NCI-H2107 treated with DMSO at 0.1 percent for 48 hours (cell line): ENCODE measurements around the gene ZMAT3.

Experiments
- DNase-seq: peaks from one replicate; lab custom pipeline; 2025; ENCODE audit not compliant: unreplicated experiment; lab: John Stamatoyannopoulos, UW

Gene ZMAT3

DNA sequence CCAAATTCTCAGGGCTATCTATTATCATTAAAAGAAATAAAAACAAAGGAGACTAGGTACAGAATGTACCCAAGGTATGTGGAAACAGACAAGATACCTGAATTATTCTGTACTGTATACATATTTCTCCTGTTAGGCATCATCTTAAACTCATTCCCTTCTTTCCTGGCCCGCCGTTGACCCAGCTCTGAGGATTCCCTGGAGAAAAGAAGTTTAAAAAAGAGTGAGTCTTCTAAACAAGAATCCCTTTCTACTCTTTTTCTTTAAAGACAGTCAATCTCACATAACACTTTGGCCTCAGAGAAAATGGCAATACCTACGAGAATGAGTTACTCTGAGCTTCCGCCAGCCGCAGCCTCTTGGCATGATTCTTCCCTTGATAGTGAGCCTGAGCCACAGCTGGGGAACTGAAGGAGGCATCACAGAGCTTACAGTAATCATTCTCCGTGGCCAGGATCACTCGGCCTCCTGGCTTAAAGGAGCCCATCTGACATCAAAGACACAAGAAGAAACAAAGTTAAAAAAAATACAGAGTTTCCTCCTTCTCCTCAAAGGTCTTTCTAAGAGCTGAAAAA is 44.2 kb downstream of the ZMAT3 start:
- no peak for DNase-seq

DNA sequence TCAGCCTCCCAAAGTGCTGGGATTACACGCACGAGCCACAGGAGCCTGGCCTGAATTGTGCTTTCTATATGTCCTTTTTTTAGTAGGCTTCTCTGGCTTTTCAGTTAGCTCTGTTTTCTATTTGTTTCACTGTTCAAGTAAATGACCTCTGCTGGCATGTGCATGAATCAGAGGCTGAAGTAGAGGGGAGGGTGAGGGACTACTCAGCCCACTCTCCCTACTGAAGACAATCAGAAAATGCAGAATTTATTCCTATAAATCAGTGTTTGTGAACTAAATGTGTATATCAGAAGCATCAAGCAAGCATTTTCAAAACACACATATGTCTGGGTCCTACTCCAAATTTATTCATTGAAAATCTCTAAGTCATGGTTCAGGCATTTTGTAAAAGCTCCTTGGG is 45.0 kb downstream of the ZMAT3 start:
- no peak for DNase-seq

DNA sequence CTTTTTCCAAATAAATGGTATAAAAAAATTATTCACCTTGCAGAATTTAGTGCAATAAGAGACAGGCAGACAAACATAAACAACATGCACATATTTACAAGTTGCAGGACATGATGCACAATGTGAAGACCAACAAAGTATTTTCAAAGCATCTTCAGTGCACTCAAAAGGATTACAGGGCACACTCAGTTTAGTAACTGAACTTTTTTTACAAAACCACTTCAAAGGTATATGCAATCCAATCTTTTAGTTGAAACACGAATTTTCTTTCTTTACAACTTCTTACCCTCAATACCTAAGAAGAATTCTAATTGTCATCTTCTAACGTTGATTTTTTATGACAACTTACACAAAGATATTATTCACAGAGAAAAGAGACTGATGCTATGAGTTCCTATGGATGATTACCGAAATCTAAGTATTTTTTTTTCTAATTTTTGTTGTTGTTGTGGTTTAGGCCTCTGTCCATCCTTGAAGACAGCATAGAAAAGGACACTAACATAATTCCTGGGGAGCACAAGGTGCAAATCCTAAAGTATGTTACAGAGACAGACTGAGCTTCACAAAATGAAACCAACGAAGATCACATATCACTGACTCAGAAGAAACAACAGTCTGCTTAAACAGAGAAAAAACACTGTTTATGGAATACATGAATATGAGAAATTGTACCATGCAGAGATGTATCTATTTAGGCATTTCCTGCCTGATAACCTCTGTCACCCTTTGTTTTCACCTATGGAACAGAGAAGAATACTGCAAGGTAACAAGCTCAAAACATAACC is 50.3 kb downstream of the ZMAT3 start:
- no peak for DNase-seq

DNA sequence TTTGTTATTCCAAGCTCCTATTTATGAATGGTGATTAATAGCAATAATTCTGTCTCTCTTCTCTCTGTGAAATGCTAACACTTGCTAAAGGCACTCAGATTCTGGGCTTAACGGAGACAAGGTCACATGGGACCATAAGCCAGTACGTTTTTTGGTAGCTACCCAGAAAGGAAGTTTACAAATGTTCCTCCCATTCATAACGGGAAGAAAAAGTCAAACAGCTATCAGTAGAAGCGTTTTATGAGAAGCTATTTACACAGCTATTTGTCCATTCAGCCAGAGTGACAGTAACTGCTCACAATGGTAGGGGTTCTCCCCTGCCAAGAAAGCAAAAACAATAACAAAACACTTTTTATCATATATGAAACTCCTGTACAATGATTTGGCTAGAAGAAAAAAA is 51.5 kb downstream of the ZMAT3 start:
- DNase-seq: no peak

DNA sequence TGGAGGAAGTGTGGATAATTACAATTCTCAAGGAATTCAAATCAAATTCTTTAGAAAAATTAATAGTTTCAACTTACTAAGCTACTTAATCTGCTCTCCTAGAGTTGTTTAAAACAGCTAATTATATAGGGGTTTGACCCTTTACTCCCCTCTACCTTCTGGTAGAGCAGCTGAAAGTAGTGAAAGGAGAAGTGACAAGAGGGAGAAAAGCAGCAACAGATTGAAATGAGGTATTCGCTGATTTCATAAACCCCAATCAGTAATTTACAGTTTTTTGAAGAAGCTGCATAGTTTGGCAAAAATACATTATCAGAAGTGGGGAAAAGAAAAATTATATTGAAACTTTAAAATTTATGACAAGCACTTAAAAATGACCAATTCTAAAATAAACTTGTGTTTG is 52.8 kb downstream of the ZMAT3 start:
- DNase-seq: no peak

DNA sequence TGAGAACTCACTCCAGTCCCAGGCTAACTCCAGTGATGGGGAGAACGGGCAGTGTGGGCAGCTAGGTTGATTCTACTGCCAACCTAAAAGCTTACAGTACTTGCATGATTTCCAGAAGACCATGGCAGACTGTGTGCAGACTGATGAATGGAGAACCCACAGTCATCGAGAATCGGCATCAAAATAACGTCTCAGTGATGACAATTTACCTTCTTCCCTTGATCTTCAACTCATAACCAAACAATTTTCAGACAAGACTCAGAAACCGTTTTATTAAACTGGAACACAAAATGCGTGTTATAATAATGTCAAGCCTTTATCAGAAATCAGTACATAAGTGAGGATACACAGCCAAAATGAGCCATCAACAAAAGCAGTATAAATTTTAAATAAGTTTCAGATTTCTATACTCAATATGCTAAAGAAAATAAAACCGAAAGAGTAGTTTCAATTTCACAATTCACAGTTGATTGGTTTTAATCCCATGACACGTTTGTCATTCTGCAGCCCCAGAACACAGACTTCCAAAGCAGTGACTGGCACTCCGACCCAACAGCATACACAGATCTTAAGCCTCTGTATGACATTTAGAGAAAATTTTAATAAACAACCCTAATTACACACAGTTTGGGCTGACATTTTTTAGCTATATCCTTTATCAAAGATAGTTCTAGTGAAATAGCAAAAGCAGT is 54.5 kb downstream of the ZMAT3 start:
- DNase-seq: no peak

DNA sequence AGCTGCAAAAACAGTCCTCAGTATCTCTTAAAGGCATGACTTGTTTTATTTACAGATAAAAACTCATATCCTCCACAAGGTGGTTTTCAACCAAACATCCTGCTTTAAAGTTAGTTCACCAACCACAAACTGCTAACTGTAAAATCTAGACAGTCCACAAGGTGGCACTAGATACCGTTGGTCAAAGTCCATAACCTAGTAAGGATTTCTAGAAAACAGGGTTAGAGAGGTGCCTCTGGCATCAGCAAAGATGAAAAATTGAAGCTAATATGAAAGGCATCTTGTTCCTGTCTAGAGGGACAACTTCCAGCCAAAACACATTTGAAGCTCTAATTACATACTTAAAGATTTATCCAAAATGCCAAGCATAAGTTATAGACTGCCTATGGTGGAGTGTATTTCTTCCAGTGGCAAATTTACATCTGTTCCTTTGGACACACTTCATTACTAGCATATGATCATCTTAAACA is 56.0 kb downstream of the ZMAT3 start:
- peak; percentile 95 for DNase-seq

DNA sequence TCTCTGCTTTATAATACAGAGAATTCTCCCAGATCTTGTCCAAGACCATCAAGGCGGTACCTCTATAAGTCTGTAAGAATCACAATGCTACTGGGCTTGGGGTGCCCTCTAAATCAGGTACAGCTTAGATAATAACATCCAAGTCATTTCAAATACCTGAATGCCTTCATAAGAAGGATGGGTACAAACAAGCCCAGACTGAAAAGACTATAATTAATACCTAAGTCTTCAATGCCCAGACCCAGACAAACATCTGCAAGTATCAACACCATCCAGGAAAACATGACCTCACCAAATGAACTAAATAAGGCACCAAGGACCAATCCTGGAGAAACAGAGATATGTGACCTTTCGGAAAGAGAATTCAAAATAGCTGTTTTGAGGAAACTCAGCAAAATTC is 65.9 kb downstream of the ZMAT3 start:
- DNase-seq: no peak

DNA sequence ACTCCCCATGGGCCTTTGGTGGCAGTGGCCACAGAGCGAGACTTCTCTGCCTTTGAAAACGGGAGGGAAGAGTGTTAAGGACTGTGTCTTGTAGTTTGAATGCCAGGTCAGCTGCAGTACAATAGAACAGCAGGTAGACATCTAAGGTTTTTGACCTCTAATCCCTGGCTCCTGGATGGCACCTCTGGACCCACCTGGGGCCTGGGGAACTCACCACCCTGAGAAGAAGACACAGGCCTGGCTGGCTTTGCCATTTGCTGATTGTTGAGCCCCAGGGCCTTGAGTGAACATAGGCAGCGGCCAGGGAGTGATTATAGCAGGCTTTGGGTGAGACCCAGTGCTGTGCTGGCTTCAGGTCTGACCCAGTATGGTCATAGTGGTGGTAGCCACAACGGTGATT is 66.4 kb downstream of the ZMAT3 start:
- DNase-seq: no peak

DNA sequence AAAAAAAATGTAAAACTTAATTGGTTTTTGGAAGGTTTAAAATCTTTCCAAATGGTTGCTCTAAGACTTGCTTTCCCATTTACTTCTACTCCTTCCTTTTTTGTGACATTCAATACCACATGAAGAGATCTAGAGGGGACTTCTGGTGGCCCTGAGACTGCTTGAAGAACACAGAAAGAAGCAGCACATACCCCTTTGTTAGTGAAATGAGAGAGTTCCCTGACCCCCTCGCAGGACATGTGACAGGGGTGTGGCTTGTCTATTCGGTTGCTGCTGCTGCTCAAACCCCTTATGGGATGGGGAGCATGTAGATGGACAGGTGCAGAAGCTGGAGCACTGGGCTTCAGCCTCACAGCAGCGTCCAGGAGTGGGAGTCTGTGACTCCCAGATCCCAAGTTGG is 71.0 kb downstream of the ZMAT3 start:
- no peak for DNase-seq

DNA sequence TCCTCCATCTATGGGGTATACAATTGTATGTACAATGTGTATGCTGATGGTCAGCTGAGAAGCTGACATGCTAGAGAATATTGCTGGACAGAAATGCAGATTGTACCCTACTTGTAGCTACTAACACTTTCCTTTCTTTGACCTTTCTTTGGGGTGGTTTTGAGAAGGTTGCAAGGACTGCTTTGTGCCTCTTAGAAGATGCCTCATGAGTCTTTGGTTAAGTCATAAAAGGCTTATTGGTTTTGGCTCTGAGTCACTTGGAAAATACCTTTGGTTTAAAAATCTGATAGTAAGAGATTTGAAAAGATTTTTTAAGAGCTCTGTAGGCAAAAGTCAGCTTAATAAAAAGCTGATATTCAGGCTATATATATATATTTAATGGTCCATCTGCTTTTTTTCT is 71.5 kb downstream of the ZMAT3 start:
- DNase-seq: no peak

DNA sequence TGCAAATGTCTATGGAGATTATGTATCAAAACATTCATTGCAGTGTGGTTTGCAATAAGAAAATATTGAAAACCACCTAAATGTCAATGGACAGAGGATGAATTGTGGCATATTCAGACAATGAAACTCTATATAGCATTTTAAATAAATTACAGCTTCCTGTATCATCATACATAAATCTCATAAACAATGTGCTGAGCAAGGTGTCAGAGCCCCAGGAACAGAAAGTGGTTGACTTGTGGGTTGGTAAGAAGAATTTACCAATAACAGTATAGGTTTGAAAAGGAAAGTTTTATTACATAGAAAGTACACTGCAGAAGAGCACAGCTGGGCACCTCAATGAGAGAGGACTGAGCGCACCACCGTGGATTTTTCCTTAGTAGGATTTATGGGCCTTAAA is 75.2 kb downstream of the ZMAT3 start:
- no peak for DNase-seq

DNA sequence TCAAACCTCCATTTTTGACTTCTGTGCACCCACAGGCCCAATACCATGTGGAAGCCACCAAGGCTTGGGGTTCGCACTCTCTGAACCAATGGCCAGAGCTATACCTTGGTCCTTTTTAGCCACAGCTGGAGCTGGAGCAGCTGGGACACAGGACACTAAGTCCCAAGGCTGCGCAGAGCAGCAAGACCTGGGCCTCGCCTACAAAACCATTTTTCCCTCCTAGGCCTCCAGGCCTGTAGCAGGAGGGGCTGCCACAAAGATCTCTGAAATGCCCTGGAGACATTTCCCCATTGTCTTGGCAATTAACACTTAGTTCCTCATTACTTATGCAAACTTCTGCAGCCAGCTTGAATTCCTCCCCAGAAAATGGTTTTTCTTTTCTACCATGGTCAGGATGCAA is 81.3 kb downstream of the ZMAT3 start:
- DNase-seq: no peak

DNA sequence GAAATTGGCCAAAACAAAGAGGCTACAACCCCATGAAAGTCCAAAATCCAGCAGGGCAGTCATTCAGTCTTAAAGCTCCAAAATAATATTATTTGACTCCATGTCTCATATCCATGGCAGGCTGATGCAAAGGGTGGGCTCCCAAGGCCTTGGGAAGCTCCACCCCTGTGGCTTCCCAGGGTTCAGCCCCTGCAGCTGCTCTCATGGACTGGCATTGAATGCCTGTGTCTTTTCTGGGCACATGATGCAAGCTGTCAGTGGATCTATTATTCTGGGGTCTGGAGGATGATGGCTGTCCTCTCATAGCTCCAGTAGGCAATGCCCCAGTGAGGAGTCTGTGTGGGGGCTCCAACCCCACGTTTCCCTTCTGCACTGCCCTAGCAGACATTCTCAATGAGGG is 81.8 kb downstream of the ZMAT3 start:
- DNase-seq: no peak

DNA sequence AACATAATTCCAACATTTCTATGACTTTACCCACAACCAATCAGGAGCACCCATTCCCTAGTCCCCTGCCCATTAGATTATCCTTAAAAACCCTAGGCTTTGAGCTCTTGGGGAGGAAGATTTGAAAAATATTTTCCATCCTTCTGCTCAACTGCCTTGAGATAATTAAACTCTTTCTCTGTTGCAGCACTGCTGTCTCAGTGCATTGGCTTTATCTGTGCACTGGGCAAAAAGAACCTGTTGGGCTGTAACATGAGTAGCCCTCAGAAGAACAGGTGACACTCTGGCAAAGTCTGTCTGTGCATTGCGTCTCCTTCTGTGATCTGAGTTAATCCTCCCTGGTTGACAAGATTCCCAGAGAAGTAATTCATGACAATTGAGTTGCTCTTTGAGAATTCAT is 83.9 kb downstream of the ZMAT3 start:
- DNase-seq: no peak

DNA sequence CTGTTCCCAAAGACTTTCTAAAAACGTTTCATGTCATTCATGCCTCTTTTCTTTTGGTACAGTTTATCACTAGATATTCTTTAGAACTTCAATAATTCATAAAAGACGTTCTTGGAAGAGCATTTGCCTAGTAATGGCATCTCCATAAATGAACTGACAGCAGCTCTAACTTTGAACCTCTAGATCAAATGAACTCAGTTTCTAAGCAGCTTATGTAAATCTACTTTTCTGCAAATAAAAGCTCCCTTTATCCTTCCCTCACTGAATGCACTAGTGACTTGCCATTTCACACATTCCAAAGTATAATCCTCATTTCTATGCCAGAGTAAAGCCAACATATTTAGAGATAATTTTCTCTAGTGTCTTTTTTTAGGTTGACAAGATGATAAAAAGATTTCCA is 85.2 kb downstream of the ZMAT3 start:
- DNase-seq: no peak

DNA sequence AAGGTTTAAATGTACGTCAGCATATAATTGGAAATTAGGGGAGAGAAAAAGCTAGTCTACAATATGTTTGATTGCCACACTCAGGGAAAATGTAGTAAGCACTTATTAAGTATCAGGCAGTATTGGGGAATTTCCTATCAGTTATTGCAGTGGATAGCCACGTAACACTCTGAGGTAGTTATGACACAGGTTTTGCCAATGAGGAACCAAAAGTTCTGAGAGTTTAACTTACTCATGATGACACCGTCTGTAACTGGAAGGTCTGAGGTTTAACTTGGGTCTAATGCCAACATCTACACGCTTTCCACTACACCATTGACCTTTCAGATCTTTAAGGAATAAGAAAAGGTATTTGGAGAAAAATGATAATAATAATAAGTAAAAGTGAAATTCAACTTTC is 89.5 kb downstream of the ZMAT3 start:
- DNase-seq: no peak

DNA sequence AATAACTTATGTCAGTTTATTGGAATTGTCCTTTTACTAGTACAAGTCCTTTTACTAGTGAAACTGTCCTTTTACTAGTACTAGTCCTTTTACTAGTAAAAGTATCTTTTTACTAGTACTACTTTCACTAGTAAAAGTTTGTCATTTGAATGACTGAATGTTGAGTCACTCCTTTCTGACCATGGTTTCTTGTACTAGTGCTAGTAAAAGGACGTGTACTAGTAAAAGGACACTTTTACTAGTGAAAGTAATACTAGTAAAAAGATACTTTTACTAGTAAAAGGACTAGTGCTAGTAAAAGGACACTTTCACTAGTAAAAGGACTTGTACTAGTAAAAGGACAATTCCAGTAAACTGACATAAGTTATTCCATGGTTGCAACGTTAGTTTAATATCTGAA is 96.3 kb downstream of the ZMAT3 start:
- DNase-seq: no peak

DNA sequence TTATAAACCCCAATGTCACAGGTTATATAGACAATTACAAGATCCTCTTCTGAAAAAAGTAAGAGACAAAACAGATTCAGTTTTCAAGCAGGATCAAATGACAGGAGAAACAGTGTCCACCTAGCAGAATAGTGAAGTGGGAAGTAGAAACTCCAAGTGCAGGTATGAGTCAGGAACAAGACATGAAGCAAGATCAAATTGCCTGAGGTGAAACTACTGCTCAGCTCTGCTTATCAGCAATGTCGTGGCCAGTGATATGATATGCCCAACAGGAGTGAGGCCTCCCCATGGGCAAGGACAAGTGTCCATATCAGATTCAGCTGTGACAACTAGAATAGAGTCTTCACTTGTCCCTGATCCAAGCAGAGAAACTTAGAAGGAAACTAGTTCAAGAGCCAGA is 100.0 kb downstream of the ZMAT3 start:
- no peak for DNase-seq

DNA sequence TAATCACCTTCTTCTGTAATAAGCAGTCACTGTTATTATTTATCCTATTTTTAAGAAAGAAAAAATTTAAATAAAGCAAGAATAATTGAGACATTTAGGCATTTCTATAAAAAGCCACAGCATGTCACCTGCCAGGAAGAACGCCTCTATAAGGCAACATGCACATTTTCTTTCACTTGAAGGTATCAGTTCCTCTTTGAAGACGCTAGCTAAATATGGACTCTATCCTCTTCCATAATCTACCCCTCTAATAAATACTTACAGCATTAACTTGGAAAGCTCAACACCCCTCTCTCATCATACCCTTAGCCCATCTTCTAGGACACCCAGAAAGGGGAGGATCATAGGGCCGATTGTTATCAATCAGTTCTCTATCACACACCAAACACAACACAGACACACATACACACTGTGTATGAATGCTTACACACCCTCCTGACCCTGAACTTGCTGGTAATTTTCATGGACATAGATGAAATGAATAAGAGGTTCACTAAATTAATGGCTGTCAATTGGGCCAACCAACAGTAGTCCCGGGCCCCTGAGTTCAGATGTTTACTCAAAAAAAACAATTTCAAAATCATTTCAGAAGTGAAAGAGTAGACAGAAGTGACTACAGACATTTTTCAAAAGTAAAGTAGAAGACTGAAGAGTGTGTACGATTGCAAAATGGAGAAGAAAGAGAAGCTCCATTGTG is 102.5 kb downstream of the ZMAT3 start:
- no peak for DNase-seq
